IMR-90 (cell line): ENCODE results near the gene PDXK. TPM values are rescaled to one million over a fixed set of nuclear protein-coding genes. Genes with fewer than 3 reads are reported as not detected.
A peak's percentile ranks its signal among the peaks of the same experiment; 100 is the strongest.

Source experiments
- ATAC-seq: fragments of 200-7000 bp; cut with Tn5 transposase; 2 replicates; pipeline ENCODE4 v1.9.1; 2020; ENCODE audit warnings: low read depth, mild to moderate bottlenecking, moderate library complexity
- BruUV-seq: library from RNA; stranded (reverse); fragments of 400-500 nt; replicated peaks from 2 replicates; lab custom pipeline; 2021; lab: Mats Ljungman, UMichigan
- CTCF ChIA-PET: fragments of 300-600 bp; formaldehyde crosslinking; extraction: SDS; loops from one replicate; lab custom pipeline; 2021; ENCODE audit warnings: antibody characterized with exemption; lab: Yijun Ruan, JAX
- POLR2A ChIA-PET: fragments of 300-600 bp; sonication (Branson Sonifier 250); formaldehyde crosslinking; loops from one replicate; lab custom pipeline; 2022; ENCODE audit warnings: antibody characterized with exemption; ENCODE audit not compliant: unreplicated experiment; lab: Charles Lee
- DNase-seq: peaks from one replicate; pipeline ENCODE4 v3.0.0; 2013
- H2AFZ ChIP-seq: replicated peaks from 2 replicates; pipeline ENCODE3; 2013; ENCODE audit warnings: low read length, mild to moderate bottlenecking; ENCODE audit not compliant: poor library complexity
- H2AK5ac ChIP-seq: 2 replicates; pipeline ENCODE4 v1.6.1; 2013; ENCODE audit warnings: low read depth, low read length, inconsistent platforms
- H2AK9ac ChIP-seq: replicated peaks from 2 replicates; pipeline ENCODE3; 2013; ENCODE audit warnings: mild to moderate bottlenecking, low read depth, low read length, moderate library complexity; ENCODE audit not compliant: poor library complexity
- H2BK120ac ChIP-seq: 2 replicates; pipeline ENCODE4 v1.6.1; 2013; ENCODE audit warnings: low read depth, low read length, inconsistent platforms
- H2BK15ac ChIP-seq: 3 replicates; pipeline ENCODE4 v1.6.1; 2013; ENCODE audit warnings: low read depth, low read length, inconsistent platforms
- H2BK20ac ChIP-seq: 2 replicates; pipeline ENCODE4 v1.6.1; 2013; ENCODE audit warnings: low read depth, mild to moderate bottlenecking, inconsistent platforms, low read length, moderate library complexity
- H2BK5ac ChIP-seq: 2 replicates; pipeline ENCODE4 v1.6.1; 2013; ENCODE audit warnings: mild to moderate bottlenecking, low read depth, low read length, inconsistent platforms; ENCODE audit not compliant: poor library complexity, severe bottlenecking
- H3K14ac ChIP-seq: replicated peaks from 2 replicates; pipeline ENCODE4 v1.6.1; 2013; ENCODE audit warnings: low read depth, low read length, inconsistent platforms
- H3K18ac ChIP-seq: 2 replicates; pipeline ENCODE4 v1.6.1; 2013; ENCODE audit warnings: low read depth, low read length, control low read depth
- H3K23ac ChIP-seq: 2 replicates; pipeline ENCODE4 v1.6.1; 2013; ENCODE audit warnings: low read depth, low read length, inconsistent platforms
- H3K27ac ChIP-seq: 2 replicates; pipeline ENCODE4 v1.5.1; 2013; ENCODE audit warnings: mild to moderate bottlenecking, control low read depth, low read length; ENCODE audit not compliant: insufficient read depth
- H3K27me3 ChIP-seq: 2 replicates; pipeline ENCODE4 v1.6.1; 2013; ENCODE audit warnings: low read length; ENCODE audit not compliant: control insufficient read depth, insufficient read depth
- H3K36me3 ChIP-seq: 2 replicates; pipeline ENCODE4 v1.6.1; 2013; ENCODE audit warnings: low read length, mixed read lengths; ENCODE audit not compliant: control insufficient read depth, insufficient read depth
- H3K4ac ChIP-seq: 2 replicates; pipeline ENCODE4 v1.6.1; 2013; ENCODE audit warnings: low read depth, low read length, inconsistent platforms
- H3K4me1 ChIP-seq: 2 replicates; pipeline ENCODE4 v1.6.1; 2013; ENCODE audit warnings: low read length, mixed read lengths; ENCODE audit not compliant: control insufficient read depth, insufficient read depth
- H3K4me2 ChIP-seq: 2 replicates; pipeline ENCODE4 v1.6.1; 2013; ENCODE audit warnings: low read depth, mild to moderate bottlenecking, control low read depth, low read length, moderate library complexity
- H3K4me3 ChIP-seq: 2 replicates; pipeline ENCODE4 v1.5.1; 2013; ENCODE audit warnings: low read depth, mild to moderate bottlenecking, control low read depth, low read length, moderate library complexity; ENCODE audit not compliant: insufficient read depth
- H3K56ac ChIP-seq: 2 replicates; pipeline ENCODE4 v1.6.1; 2013; ENCODE audit warnings: low read length, inconsistent platforms; ENCODE audit not compliant: insufficient read depth; ENCODE audit errors: extremely low read depth
- H3K79me1 ChIP-seq, 2 experiments: 2 replicates each; pipeline ENCODE4 v1.6.1; 2013; ENCODE audit warnings: low read length in 2 of 2, inconsistent platforms in 1 of 2, low read depth in 1 of 2
- H3K9ac ChIP-seq: 2 replicates; pipeline ENCODE4 v1.6.1; 2013; ENCODE audit warnings: low read depth, low read length, control low read depth
- H3K9me1 ChIP-seq: 2 replicates; pipeline ENCODE4 v1.6.1; 2013; ENCODE audit warnings: low read length, inconsistent platforms; ENCODE audit not compliant: insufficient read depth
- H3K9me3 ChIP-seq: 2 replicates; pipeline ENCODE4 v1.6.1; 2013; ENCODE audit warnings: low read length; ENCODE audit not compliant: control insufficient read depth, insufficient read depth
- H4K20me1 ChIP-seq: 2 replicates; pipeline ENCODE4 v1.6.1; 2013; ENCODE audit warnings: low read length, inconsistent platforms; ENCODE audit not compliant: insufficient read depth
- H4K5ac ChIP-seq: 2 replicates; pipeline ENCODE4 v1.6.1; 2013; ENCODE audit warnings: mild to moderate bottlenecking, low read depth, low read length, control low read depth
- H4K8ac ChIP-seq, 2 experiments: 2 replicates each; pipeline ENCODE4 v1.6.1; 2013; ENCODE audit warnings: low read depth in 2 of 2, low read length in 2 of 2, control low read depth in 1 of 2, inconsistent platforms in 1 of 2
- H4K91ac ChIP-seq: 2 replicates; pipeline ENCODE4 v1.6.1; 2013; ENCODE audit warnings: low read depth, low read length, inconsistent platforms; ENCODE audit not compliant: insufficient read depth
- BHLHE40 ChIP-seq: fragments of 150-350 bp; IDR thresholded peaks from 2 replicates; pipeline ENCODE4 v1.6.1; 2016; ENCODE audit warnings: mild to moderate bottlenecking, low read depth, low read length
- CHD1 ChIP-seq: IDR thresholded peaks from 2 replicates; pipeline ENCODE4 v1.6.1; 2012; ENCODE audit warnings: low read depth, low read length, improper control_type of control experiment
- ELK1 ChIP-seq: fragments of 150-350 bp; IDR thresholded peaks from 2 replicates; pipeline ENCODE4 v1.6.1; 2016; ENCODE audit warnings: low read depth, mild to moderate bottlenecking, low read length, moderate library complexity, borderline replicate concordance
- MAFK ChIP-seq: IDR thresholded peaks from 2 replicates; pipeline ENCODE4 v1.6.1; 2012; ENCODE audit warnings: low read depth, low read length, improper control_type of control experiment
- MAZ ChIP-seq: IDR thresholded peaks from 2 replicates; pipeline ENCODE4 v1.6.1; 2012; ENCODE audit warnings: low read depth, mild to moderate bottlenecking, low read length, improper control_type of control experiment, moderate library complexity, borderline replicate concordance
- MXI1 ChIP-seq: IDR thresholded peaks from 2 replicates; pipeline ENCODE4 v1.6.1; 2012; ENCODE audit warnings: low read depth, mild to moderate bottlenecking, low read length, moderate library complexity, borderline replicate concordance
- NFE2L2 ChIP-seq: fragments of 150-350 bp; IDR thresholded peaks from 2 replicates; pipeline ENCODE4 v1.6.1; 2016; ENCODE audit warnings: low read depth, mild to moderate bottlenecking, low read length
- POLR2A ChIP-seq: IDR thresholded peaks from 2 replicates; pipeline ENCODE4 v1.6.1; 2012; ENCODE audit warnings: mild to moderate bottlenecking, low read depth, low read length
- RAD21 ChIP-seq: IDR thresholded peaks from 2 replicates; pipeline ENCODE4 v1.6.1; 2012; ENCODE audit warnings: low read length, improper control_type of control experiment
- RCOR1 ChIP-seq: IDR thresholded peaks from 2 replicates; pipeline ENCODE4 v1.6.1; 2012; ENCODE audit warnings: mild to moderate bottlenecking, low read length, improper control_type of control experiment; ENCODE audit not compliant: insufficient replicate concordance
- WGBS, 2 experiments: methylation state at CpG; one replicate each; pipeline versions ENCODE4 v1.1.5 to v1.1.7; 2013; ENCODE audit warnings: missing lambda C conversion rate in 2 of 2; ENCODE audit not compliant: insufficient read length in 1 of 2; ENCODE audit errors: extremely low coverage in 2 of 2; 5-methylcytosine and 5-hydroxymethylcytosine counted together
- dilution Hi-C: fragments of 300-500 bp; cut with HindIII; formaldehyde crosslinking; loops from one replicate; pipeline ENCODE4 v1.14.3; 2018; ENCODE audit warnings: low sequenced_read_pairs; ENCODE audit not compliant: unreplicated experiment
- in situ Hi-C: fragments of 300-500 bp; cut with MboI; formaldehyde crosslinking; loops from 3 replicates; pipeline ENCODE4 v1.14.3; 2019; ENCODE audit warnings: low sequenced_read_pairs, inconsistent platforms, mixed read lengths
- intact Hi-C: fragments of 100-400 bp; cut with micrococcal nuclease; formaldehyde crosslinking; loops from 2 replicates; pipeline ENCODE4 v1.10.0; 2022
- polyA plus RNA-seq, 3 experiments: library from polyadenylated mRNA; depleted of rRNA; stranded (reverse); fragments of >200 nt; gene quantifications; 2 replicates each; pipeline ENCODE4 v1.2.3, GENCODE V29; 2012; ENCODE audit warnings: low replicate concordance in 1 of 3
- total RNA-seq: library from RNA; depleted of rRNA; stranded (reverse); fragments of >200 nt; gene quantifications from 2 replicates; pipeline ENCODE4 v1.2.3, GENCODE V29; 2012

Gene PDXK
- total and polyA plus RNA-seq, 2 of the 4 experiments (the other 2 are of a cell fraction), result 155 to 312 TPM

- Histone ChIP-seq H3K9ac (no peak overlapping the region), H3K18ac (no peak overlapping the region), H3K36me3 (peaks cover 70% of the 10 kb centered on the region), H2AFZ (no peak overlapping the region), H4K8ac (no peak overlapping the region), H2BK20ac (no peak overlapping the region), H3K4ac (no peak overlapping the region), H3K4me3 (no peak overlapping the region), H2BK120ac (no peak overlapping the region), H2AK9ac (peak overlapping the region; percentile 65), H3K9me1 (peaks cover 3% of the 10 kb centered on the region; the same call in 1 of the 2 replicates), H3K27ac (no peak overlapping the region), H4K5ac (no peak overlapping the region), H2BK5ac (no peak overlapping the region), H3K4me2 (no peak overlapping the region), H4K20me1 (no peaks in the 10 kb centered on the region), H3K23ac (no peak overlapping the region), H3K79me1 (0 out of 4 replicates have a peak, but pooled peaks cover 3% of the 10 kb centered on the region in 2 experiments), H3K4me1 (no peaks in the 10 kb centered on the region), H4K91ac (no peak overlapping the region), H2AK5ac (no peak overlapping the region), H3K27me3 (no peaks in the 10 kb centered on the region), H3K9me3 (no peaks in the 10 kb centered on the region), H3K56ac (no peak overlapping the region), H2BK15ac (no peak overlapping the region), H3K14ac (no peak overlapping the region)
- TF ChIP-seq CHD1, result no peak
- no peak for TF ChIP-seq RAD21
- TF ChIP-seq NFE2L2, result no peak
- no peak for TF ChIP-seq MAZ
- TF ChIP-seq BHLHE40, result no peak
- TF ChIP-seq MAFK, result no peak
- TF ChIP-seq ELK1, result no peak
- no peak for TF ChIP-seq RCOR1
- no peak for TF ChIP-seq POLR2A
- no peak for TF ChIP-seq MXI1
- ATAC-seq, result no peak
- in situ Hi-C loops (no loop called here), intact Hi-C loops (no loop called here), dilution Hi-C loops (no loop called here)
- WGBS, 2 experiments, result 100% methylated on average over 4 of the region's 21 CpGs; no CpG with 5 or more reads in 1 of the 2 experiments
- CTCF ChIA-PET, result no interaction called here
- POLR2A ChIA-PET, result interaction anchor here (0.6 kb wide), 1 partner anchor 16 kb away, joined by 11 read pairs; no protein-coding TSS in a partner anchor
- no peak for DNase-seq
- BruUV-seq, result no TSS peak
Measured at GRCh38 chr21:43686811-43687565, 31.9 kb upstream of the PDXK start.
